GM21825 (cell line): ENCODE results near the gene CNIH3.
A peak's percentile ranks its signal among the peaks of the same experiment; 100 is the strongest.

ENCODE experiments used
- ATAC-seq: cut with Tn5 transposase; IDR thresholded peaks from one replicate; pipeline ENCODE4 v1.9.1; 2021; ENCODE audit warnings: mild to moderate bottlenecking, moderate library complexity; ENCODE audit not compliant: unreplicated experiment

CNIH3 gene

DNA sequence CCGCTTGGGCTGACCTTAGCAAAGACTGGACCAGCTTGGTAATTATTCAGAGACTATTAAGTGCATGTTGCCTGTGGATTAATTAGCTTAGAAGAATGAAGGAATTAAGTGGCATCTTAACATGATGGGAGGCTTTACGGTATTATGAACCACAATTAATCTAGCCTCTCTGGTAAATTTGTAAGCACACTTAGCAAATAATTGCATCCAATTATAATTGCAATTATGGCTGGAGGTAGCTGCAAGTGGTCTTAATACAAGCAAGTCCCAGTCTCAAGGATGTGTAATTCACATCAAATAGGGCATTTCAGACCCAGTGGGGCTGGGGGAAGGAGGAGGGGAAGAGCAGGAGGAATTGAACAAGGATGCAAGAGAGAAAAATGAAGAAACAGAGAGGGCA lies 151.6 kb downstream of the CNIH3 start:
- no peak for ATAC-seq

DNA sequence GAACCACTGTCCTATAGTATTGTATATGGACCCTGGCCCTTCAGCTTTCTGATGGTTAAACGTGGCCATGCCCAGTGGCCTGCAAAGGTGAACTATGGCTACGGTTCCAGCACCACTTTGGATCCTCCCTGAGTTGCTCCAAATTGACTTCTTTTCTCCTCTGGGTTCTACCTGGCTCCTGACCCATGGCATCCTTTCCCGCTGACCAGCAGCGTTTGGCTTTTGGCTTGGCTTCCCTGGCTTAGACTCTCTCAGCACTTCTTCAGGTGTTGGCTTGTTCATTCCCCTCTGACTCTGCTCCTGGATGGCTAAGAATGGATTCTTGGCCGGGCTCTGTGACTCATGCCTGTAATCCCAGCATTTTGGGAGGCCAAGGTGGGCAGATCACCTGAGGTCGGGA lies 152.9 kb downstream of the CNIH3 start:
- ATAC-seq = no peak

DNA sequence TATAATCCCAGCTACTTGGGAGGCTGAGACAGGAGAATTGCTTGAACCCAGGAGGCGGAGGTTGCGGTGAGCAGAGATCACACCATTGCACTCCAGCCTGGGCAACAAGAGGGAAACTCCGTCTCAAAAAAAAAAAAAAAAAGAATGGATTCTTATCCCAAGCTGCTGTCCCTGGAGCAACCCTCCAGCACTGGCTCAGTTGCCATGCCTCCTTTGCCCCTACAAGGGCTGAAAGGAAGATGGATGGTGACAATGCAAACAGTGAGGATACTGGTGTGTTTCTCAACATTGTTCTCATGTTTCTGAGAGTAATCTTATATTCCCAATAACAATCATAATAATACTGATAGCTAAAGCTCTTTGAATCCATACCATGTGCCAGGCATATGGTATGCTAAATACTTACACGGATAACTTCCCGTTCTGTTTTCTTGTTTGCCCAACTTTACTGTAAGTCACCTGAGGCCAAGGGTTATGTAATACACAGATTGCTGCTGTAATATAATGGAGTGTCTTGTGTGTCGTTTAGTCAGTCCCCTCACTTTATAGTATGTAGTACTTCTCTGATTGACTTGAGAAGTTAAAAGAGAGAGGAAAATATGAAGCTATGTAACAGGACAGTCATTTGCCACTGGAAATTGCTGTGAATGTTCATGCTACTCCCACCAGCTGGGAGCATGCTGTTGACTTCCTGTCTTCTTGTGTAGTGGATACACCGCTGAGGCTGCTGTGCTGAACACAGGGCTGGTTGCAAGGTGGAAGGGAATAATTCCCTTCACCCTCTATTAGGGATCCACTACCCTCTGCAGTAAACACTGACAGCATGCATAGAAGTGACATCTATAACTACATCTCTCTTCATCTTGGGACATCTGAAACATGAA lies 153.6 kb downstream of the CNIH3 start:
- no peak for ATAC-seq

DNA sequence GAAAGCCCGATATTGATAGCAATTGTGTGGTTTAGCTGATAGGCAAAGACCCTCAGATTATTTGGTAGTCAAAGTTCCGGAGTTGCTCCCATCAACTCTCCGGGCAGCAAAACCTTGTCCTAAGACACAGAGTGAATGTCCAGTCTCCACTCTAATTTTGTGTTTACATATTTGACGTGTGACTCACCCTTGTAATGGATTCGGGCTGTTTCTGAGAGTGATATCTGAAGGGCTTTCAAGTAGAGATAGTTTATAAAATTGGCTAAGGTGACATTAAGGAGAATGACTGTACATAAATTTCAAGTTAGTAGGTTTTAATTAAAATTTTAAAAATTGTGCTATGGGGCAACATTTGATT lies 154.2 kb downstream of the CNIH3 start:
- ATAC-seq = no peak

DNA sequence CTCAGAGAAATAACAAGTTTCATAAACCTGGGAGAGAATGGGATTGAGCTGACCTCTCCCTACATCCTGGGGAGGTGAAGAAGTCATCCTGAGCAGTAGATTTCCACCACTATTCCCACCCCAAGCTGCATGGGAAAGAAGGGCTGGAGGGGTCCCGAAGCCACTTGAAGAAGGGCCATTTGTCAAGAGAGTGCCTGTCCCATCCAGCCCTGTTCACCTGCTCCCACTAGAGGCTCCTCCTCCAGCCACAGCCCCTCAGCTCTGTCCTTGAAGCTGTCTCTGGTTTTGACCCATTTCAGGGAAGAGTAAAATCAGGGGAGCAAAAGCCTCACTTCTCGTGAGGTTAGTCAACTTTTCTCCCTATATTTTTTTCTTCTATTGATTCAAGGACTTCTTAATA lies 157.5 kb downstream of the CNIH3 start:
- no peak for ATAC-seq

DNA sequence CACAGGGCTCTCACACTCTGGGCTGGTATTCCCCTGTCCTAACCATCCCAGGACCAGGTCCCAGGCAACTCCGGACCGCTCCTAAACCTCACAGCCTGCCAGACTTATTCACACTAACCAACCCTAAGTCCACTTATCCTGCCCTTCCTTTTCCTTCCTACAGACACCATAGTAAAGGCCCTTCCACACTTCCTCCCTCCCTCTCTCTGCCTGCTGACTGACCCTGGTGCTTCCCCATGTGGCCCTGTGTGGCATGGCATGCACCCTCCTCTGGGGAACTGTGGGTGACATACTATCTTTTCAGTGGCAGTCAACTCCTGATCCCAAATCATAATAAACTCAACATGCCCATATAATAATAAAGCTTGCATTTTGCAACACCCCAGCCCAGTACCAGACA lies 158.3 kb downstream of the CNIH3 start:
- ATAC-seq = peak; percentile 67

DNA sequence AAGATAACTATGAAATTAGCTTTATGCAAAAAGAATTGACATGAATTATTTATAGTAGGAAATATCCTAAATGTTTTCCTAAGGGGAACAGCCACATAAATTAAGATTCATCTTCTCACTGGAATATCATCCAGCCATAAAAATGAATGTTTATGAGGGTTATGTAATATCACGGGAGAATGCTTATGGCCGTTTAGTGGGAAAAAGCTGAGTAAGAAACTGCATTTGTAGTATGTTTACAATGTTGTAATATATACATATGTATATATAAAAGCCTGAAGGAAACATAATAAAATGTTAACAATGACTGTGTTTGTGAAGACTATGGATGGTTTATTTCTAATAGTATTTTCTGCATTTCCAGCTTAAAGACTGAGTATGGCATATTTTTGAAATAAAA lies 161.1 kb downstream of the CNIH3 start:
- ATAC-seq = no peak

DNA sequence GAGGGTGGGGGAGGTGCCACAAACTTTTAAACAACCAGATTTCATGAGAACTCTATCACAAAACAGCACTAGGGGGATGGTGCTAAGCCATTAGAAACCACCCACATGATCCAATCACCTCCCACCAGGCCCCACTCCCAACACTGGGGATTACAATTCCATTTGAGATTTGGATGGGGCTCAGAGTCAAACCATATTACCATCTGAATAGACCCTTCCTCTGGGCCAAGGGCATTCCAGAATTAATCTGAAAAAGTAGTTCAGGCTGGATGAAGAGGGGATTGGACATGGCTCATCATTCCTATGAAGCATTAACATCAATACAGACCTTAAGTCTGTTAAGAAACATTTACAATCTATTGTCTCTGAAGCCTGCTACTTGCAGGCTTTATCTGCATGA lies 163.4 kb downstream of the CNIH3 start:
- ATAC-seq = no peak

DNA sequence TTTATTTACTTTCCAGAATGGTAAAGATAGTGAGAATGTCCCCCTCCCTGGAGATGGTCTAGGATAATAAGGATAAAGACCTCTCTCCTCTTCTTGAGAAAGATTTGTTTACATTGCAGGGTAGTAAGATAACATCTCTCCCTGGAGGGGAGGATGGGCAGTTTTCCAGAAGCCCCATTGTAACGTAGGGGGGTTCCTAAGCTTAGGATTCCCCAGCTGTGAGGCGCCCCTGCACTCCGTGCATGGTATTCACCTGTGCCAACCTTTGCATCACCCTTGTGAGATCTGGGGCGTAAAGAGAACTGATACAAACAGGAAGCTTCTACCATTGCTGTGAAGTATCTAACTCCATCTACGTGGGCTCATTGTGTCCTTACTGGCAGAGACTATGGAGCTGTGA lies 164.6 kb downstream of the CNIH3 start:
- no peak for ATAC-seq

DNA sequence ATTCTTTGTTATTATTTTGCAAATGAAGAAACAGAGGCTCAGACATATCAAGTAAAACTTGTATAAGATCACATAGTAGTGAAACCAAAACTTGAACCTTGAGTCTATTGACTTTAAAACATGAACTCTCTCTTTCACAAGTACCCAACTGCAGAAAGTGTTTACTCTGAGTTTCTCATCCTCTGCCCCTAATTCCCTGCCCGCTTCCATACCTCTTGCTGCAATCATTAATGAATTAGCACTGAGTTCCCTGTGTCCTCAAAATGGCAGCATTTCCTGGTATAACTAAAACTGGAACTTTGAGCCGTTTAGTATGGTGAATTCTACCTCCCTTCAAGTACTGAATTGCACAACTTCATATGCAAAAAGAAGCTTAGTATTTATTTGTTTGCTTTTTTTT lies 165.7 kb downstream of the CNIH3 start:
- ATAC-seq = peak; percentile 48

DNA sequence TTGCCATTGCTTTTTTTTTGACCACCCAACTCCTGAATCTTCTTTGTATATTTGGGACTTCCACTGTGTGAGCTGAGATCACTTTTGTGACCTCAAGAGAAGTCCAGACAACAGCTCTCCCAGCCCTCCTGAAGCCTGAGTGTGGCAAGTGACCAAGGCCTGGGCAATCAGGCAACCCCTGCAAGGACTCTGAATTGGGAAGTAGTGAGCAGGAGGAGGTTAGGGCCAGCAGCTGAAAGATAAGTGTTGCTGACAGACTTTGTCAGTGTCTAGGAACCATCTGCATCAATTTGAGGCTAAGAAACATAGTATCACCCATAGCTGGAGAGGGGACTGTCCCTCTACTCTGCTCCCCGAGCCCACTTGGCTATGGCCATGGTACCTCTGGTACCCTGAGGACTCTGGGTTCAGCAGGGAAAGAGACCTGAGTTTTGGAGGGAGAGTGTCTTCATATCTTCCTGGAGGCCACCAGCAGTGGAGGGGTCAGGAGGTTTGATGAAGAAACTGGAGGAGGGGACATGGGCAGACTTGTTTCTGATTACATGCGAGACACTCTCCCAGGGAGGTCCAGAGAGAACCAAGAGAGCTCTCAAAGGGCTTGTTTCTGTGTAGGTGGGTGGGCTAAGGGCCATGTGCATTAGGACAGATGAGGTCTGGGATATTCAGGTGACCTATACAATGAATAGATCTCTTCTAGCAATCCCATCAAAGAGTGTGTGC lies 166.3 kb downstream of the CNIH3 start:
- no peak for ATAC-seq

DNA sequence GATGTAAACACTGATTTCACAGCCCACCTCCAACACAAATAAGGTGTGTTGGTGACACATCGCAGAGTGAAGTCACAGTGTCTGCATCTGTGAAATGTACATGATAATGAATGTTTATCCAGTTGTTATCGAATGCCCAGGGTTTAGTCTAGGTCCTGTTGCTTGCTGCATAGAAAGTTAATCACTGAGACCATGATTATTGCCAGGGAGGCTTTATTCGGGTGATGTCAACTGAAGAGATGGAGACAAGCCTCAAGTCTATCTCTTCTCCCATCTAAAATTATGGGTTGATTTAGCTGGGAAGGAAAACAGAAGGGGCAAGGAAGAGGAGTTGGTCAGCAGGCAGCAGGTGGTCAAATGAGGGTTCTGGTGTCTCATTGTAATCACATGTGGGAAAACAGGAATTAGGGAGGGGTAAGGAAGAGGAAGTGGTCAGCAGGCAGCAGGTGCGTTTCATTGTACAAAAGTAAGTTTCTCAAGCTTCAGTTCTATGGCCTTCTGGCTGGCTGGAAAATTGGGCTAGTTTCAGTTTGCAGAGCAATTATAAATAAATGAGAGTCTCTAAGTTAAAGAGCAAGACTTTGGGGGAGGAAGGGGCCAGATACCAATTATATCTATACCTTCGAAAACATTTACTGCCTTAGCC lies 167.0 kb downstream of the CNIH3 start:
- peak; percentile 78 for ATAC-seq

DNA sequence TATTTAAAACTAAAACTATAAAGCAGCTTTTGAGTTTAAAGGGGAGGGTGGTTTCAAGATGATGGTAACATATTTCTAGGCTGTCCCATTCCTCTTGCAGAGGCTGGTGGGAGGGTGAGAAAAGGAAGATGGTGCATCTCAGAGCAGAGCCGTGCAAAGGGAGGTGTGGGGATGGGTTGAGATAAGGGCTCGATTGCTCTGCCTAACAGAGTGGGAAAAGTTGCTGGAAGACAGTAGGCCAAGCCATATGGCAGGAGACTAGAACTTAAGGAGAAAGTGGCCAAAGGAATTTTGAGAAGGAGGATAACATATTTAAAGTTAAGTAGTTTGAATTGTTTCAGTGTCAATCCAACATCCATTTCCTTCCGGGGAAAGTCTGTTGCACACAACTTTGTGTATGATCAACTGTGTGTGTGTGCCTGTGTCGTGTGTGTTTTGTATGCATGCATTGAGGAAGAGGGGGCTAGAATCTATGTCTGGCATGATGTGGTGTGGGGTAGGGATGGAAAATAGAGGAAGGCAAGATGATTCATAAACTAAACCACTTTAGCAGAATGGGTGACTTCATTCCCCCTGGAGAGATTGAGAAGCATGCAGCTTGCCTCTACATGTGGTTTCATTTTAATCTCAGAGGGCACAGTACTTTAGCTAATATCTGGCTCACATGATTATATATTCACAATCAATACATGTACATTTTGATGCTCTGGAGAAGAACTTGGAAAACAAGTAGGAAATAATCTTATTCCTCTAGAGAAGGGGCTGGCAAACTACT lies 168.3 kb downstream of the CNIH3 start:
- ATAC-seq = no peak

DNA sequence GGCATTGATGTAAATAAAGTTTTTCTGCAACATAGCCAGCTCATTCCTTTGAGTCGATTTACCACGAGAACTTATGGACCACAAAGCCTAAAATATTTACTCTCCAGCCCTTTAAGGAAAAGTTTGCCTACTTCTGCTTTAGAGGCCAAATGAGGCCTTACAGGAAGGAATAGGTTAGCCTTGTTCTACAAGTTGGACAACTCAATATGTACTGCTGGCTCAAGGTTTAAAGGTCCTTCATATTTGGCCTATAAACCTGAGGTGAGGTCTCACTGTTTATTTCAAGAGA lies 168.9 kb downstream of the CNIH3 start:
- no peak for ATAC-seq

DNA sequence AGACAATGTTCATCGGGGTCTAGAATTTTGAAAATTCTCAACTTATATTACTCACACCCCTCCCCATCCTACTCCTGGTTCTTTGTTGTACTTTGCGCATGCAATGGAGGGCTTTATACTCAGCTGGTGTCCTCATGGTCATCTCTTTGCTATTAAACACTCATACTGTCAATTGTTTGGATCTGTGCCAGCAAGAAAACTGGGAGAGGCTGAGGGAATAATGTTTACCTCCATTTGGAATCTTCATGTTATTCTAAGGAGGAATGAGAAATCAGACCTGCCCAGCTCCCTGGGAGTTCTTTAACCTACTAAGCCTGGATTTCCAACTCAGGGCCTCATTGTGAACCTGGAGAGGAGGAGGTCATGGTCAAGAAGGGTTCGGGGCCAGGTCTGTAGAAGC lies 169.5 kb downstream of the CNIH3 start:
- no peak for ATAC-seq

DNA sequence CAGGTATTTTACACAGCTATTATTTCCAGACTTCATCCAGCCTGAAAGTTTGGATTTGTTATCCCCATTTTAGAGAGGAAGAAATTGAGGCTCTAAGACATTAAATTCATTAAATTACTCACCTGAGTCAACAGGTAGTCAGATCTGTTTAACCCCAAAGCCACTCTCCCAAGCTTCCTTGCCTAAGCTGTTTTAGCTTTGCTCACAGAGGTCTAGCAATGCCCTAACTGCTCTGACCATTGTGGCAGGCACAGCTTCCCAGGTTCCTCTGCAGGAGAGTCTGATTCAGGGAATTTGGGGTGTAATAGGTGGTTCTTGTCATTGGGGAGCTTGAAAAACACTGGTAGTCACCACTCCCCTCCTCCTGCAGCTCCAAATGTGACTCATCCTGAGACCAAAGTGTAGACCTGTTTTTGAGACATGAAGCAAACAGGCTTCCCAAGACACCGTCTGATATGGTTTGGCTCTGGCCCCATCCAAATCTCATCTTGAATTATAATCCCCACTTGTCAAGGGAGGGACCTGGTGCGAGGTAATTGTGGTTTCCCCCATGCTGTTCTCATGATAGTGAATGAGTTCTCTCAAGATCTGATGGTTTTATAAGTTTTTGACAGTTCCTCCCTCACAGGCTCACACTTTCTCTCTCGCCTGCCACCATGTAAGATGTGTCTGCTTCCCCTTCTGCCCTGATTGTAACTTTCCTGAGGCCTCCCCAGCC lies 170.6 kb downstream of the CNIH3 start:
- ATAC-seq = no peak

DNA sequence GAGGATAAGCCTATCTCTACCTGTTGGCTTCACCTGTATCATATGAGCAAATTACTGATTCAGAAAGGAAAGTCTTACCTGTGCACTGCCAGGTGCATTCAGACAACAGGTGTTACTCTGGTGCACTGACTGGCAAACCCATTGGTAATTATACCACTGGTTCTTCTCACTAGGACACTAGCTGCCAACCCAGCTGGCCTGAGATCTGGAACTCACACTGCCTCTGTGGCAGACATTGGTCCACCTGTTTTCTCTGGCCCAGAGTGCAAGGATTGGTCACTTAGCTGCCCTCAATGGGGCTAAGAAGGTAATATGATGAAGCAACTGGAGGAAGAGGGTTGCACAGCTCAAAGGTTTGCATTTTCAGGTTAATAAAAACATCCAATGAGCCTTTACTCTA lies 173.2 kb downstream of the CNIH3 start:
- no peak for ATAC-seq
